SK-N-SH (cell line): ENCODE results near the gene TUBGCP5. TPM values are rescaled to one million over a fixed set of nuclear protein-coding genes. Genes with fewer than 3 reads are reported as not detected.

Experiments
- CTCF ChIA-PET: fragments of 300-600, 350-600 bp; formaldehyde crosslinking; extraction: SDS; loops from one replicate; lab custom pipeline; 2021; lab: Yijun Ruan, JAX
- POLR2A ChIA-PET: fragments of 350-600 bp; sonication (Branson Sonifier 250); formaldehyde crosslinking; extraction: SDS; loops from one replicate; lab custom pipeline; 2020; ENCODE audit warnings: antibody characterized with exemption, inconsistent platforms; lab: Yijun Ruan, JAX
- DNase-seq: peaks from one replicate; pipeline ENCODE4 v3.0.0; 2012
- H2AFZ ChIP-seq: fragments of 200-600 bp; sonication (generic); 2 replicates; pipeline ENCODE4 v1.8.1; 2016; ENCODE audit warnings: antibody characterized with exemption, mild to moderate bottlenecking, low read depth
- H3F3A ChIP-seq: fragments of 200-600 bp; sonication (generic); replicated peaks from 2 replicates; pipeline ENCODE3; 2016; ENCODE audit warnings: antibody characterized with exemption, mild to moderate bottlenecking; ENCODE audit not compliant: insufficient read depth
- H3K27ac ChIP-seq, 2 experiments: fragments of 200-500 bp in 1 of 2; fragments of 200-600 bp in 1 of 2; sonication (Bioruptor generic) in 1 of 2; sonication (generic), shearing (Covaris generic) in 1 of 2; 2 replicates each; pipeline versions ENCODE4 v1.5.1 to v1.6.1; 2014 to 2016; ENCODE audit warnings: low read depth in 2 of 2, inconsistent platforms in 1 of 2, low read length in 1 of 2, mild to moderate bottlenecking in 1 of 2, mixed read lengths in 1 of 2
- H3K27me3 ChIP-seq: fragments of 200-600 bp; sonication (generic), shearing (Covaris generic); 2 replicates; pipeline ENCODE4 v1.6.1; 2016; ENCODE audit warnings: mixed run types; ENCODE audit not compliant: insufficient read depth
- H3K36me3 ChIP-seq, 2 experiments: fragments of 200-500 bp in 1 of 2; fragments of 200-600 bp in 1 of 2; sonication (Bioruptor generic) in 1 of 2; sonication (generic) in 1 of 2; replicated peaks in 1 of 2; 2 replicates each; pipeline versions ENCODE3 to v1.5.1; 2014 to 2016; ENCODE audit warnings: low read length in 1 of 2, mild to moderate bottlenecking in 1 of 2; ENCODE audit not compliant: insufficient read depth in 2 of 2, control insufficient read depth in 1 of 2
- H3K4me1 ChIP-seq, 2 experiments: fragments of 200-500 bp in 1 of 2; fragments of 200-600 bp in 1 of 2; sonication (Bioruptor generic) in 1 of 2; sonication (generic), shearing (Covaris generic) in 1 of 2; 2 replicates each; pipeline versions ENCODE4 v1.5.1 to v1.6.1; 2014 to 2016; ENCODE audit warnings: low read depth in 1 of 2, low read length in 1 of 2, mixed run types in 1 of 2; ENCODE audit not compliant: insufficient read depth in 2 of 2, control insufficient read depth in 1 of 2
- H3K4me2 ChIP-seq: fragments of 200-600 bp; sonication (generic), shearing (Covaris generic); 2 replicates; pipeline ENCODE4 v1.6.1; 2017; ENCODE audit warnings: mixed run types
- H3K4me3 ChIP-seq, 2 experiments: fragments of 200-500 bp in 1 of 2; fragments of 200-600 bp in 1 of 2; sonication (Bioruptor generic) in 1 of 2; sonication (generic), shearing (Covaris generic) in 1 of 2; 2 replicates each; pipeline versions ENCODE4 v1.5.1 to v1.8.1; 2014 to 2016; ENCODE audit warnings: low read depth in 2 of 2, inconsistent platforms in 1 of 2, low read length in 1 of 2, mild to moderate bottlenecking in 1 of 2, mixed read lengths in 1 of 2, moderate library complexity in 1 of 2
- H3K79me2 ChIP-seq: fragments of 200-600 bp; sonication (generic); 2 replicates; pipeline ENCODE4 v1.8.1; 2017; ENCODE audit warnings: mild to moderate bottlenecking; ENCODE audit not compliant: insufficient read depth
- H3K9ac ChIP-seq: fragments of 200-600 bp; sonication (generic); 2 replicates; pipeline ENCODE4 v1.6.1; 2017; ENCODE audit warnings: mixed run types
- H3K9me2 ChIP-seq: fragments of 200-600 bp; sonication (generic); 2 replicates; pipeline ENCODE4 v1.6.1; 2017; ENCODE audit warnings: mixed run types
- H3K9me3 ChIP-seq: fragments of 200-600 bp; sonication (generic); 2 replicates; pipeline ENCODE4 v1.6.1; 2017; ENCODE audit warnings: mixed run types, mild to moderate bottlenecking, moderate library complexity
- H4K20me1 ChIP-seq: fragments of 200-600 bp; sonication (generic); 2 replicates; pipeline ENCODE4 v1.6.1; 2017; ENCODE audit warnings: mild to moderate bottlenecking, mixed run types; ENCODE audit not compliant: insufficient read depth
- EP300 ChIP-seq, 2 experiments: IDR thresholded peaks; 2 replicates each; pipeline versions ENCODE4 v1.4.0 to v1.6.1; 2012; ENCODE audit warnings: borderline replicate concordance in 1 of 2, low read depth in 1 of 2, low read length in 1 of 2
- EZH2phosphoT487 ChIP-seq: fragments of 200-600 bp; sonication (generic); IDR thresholded peaks from 2 replicates; pipeline ENCODE4 v1.6.1; 2017; ENCODE audit warnings: low read depth, mixed run types, mild to moderate bottlenecking, antibody characterized with exemption, moderate library complexity, borderline replicate concordance
- FOSL2 ChIP-seq: IDR thresholded peaks from 2 replicates; pipeline ENCODE4 v1.4.0; 2012; ENCODE audit warnings: low read depth, mild to moderate bottlenecking, moderate library complexity, borderline replicate concordance
- FOXM1 ChIP-seq: IDR thresholded peaks from 2 replicates; pipeline ENCODE4 v1.4.0; 2012; ENCODE audit warnings: low read depth, mild to moderate bottlenecking
- GABPA ChIP-seq: IDR thresholded peaks from 2 replicates; pipeline ENCODE4 v1.4.0; 2012; ENCODE audit warnings: low read depth, mild to moderate bottlenecking
- MXI1 ChIP-seq: IDR thresholded peaks from 2 replicates; pipeline ENCODE4 v1.6.1; 2012; ENCODE audit warnings: mild to moderate bottlenecking, low read depth, low read length, improper control_type of control experiment
- NFIC ChIP-seq: IDR thresholded peaks from 2 replicates; pipeline ENCODE4 v1.4.0; 2012; ENCODE audit warnings: borderline replicate concordance
- POLR2AphosphoS5 ChIP-seq: IDR thresholded peaks from 2 replicates; pipeline ENCODE4 v1.6.1; 2012; ENCODE audit warnings: low read depth, low read length
- RXRA ChIP-seq: IDR thresholded peaks from 2 replicates; pipeline ENCODE4 v1.4.0; 2012; ENCODE audit warnings: low read depth, mild to moderate bottlenecking, borderline replicate concordance
- SIN3A ChIP-seq: IDR thresholded peaks from 2 replicates; pipeline ENCODE4 v1.6.1; 2012; ENCODE audit warnings: low read depth, mild to moderate bottlenecking, low read length, moderate library complexity, borderline replicate concordance
- TEAD4 ChIP-seq: IDR thresholded peaks from 2 replicates; pipeline ENCODE4 v1.4.0; 2012; ENCODE audit warnings: mild to moderate bottlenecking, borderline replicate concordance; ENCODE audit not compliant: insufficient read depth
- YY1 ChIP-seq: IDR thresholded peaks from 2 replicates; pipeline ENCODE4 v1.4.0; 2012; ENCODE audit warnings: low read depth, mild to moderate bottlenecking
- WGBS: methylation state at CpG from one replicate; pipeline ENCODE4 v1.1.6; 2017; ENCODE audit warnings: low lambda C conversion rate; 5-methylcytosine and 5-hydroxymethylcytosine counted together
- polyA plus RNA-seq, 3 experiments: library from polyadenylated mRNA; depleted of rRNA; stranded (reverse); fragments of >200 nt; gene quantifications; 2 replicates each; pipeline ENCODE4 v1.2.3, GENCODE V29; 2012
- TF ChIP-seq, protein P1 (sequence below): IDR thresholded peaks from 2 replicates; pipeline ENCODE4; 2012
- TF ChIP-seq, protein P2 (sequence below): fragments of 200-600 bp; sonication (generic); IDR thresholded peaks from 2 replicates; pipeline ENCODE4 v1.6.1; 2017; ENCODE audit warnings: antibody characterized with exemption, mild to moderate bottlenecking, moderate library complexity
- TF ChIP-seq, protein P3 (sequence below): IDR thresholded peaks from 2 replicates; pipeline ENCODE4 v1.4.0; 2012; ENCODE audit warnings: low read depth

TUBGCP5 gene
- polyA plus RNA-seq, 1 of the 3 experiments (the other 2 are of a cell fraction): 8.7 TPM

DNA sequence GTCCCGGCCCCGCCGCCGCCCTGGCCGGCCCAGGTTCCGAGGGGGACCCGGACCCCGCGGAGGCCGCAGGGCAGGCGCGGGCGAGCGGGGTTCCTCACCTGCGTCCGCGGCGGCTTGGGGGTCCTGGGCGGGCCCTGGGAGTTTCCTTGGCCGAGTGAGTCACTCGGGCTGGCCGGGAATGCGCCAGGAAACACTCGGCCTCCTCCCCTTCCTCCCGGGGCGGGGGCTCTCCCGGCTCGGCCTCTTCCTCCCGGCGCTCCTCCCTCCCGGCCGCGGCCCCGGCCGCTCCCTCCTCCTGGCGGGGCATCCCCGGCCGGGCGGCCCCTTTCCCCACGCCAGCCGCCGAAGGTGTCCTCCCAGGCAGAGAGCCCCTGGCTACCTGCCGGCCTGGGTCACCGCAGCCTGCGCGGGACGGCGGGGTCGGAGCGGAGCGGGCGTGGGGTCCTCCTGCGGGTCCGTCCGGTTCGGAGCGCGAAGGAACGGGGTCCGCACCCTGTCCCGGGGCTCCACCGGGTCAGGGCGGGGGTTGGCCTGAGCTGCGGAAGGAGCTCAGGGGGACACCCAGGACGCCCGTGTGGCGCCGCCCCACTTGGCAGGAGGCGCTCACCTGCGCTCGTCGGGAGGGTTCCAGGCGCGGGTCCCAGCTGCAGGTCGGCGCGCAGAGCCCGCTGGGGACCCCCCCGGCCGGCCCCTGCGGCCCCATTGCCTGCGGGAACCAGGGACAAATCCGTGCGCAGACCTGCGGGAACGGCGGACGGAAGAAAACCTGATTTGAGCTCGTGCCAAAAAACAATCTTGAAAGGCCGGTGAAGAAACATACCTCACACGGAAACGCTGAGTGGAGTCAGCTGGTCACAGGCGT lies 58.9 kb downstream of the TUBGCP5 start, which contains the start of gene CYFIP1:
TSS of gene CYFIP1 (minus strand) at position 180 of the 862 bp plus-strand sequence. CDS start 33,083 bp downstream, outside the sequence.
- Histone ChIP-seq H4K20me1 (peaks cover 40% of the 10 kb centered on the region), H3K9me2 (no peaks in the 10 kb centered on the region), H3K9me3 (no peaks in the 10 kb centered on the region), H3K4me1 (peaks cover 0 to 6% of the 10 kb centered on the region in 2 experiments; a peak in 1 of 4 replicates), H3K27ac (peak within 1 kb of the TSS; percentile 30 to 58; a peak in 2 of 4 replicates), H3K4me3 (peak within 1 kb of the TSS; percentile 78 to 95), H2AFZ (peak within 1 kb of the TSS; percentile 61), H3F3A (peaks cover 16% of the 10 kb centered on the region), H3K36me3 (no peaks in the 10 kb centered on the region), H3K79me2 (peaks cover 45% of the 10 kb centered on the region), H3K4me2 (peak within 1 kb of the TSS; percentile 80), H3K9ac (peak within 1 kb of the TSS; percentile 79), H3K27me3 (no peaks in the 10 kb centered on the region)
- TF ChIP-seq YY1 (no peak), TEAD4 (peak; percentile 30; the same call in 1 of the 2 replicates), GABPA (peak; percentile 69), NFIC (peak; percentile 22), POLR2AphosphoS5 (peak; percentile 43; the same call in 1 of the 2 replicates), FOSL2 (peak; percentile 69)
- TF ChIP-seq, protein P1, sequence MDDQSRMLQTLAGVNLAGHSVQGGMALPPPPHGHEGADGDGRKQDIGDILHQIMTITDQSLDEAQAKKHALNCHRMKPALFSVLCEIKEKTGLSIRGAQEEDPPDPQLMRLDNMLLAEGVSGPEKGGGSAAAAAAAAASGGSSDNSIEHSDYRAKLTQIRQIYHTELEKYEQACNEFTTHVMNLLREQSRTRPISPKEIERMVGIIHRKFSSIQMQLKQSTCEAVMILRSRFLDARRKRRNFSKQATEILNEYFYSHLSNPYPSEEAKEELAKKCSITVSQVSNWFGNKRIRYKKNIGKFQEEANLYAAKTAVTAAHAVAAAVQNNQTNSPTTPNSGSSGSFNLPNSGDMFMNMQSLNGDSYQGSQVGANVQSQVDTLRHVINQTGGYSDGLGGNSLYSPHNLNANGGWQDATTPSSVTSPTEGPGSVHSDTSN: no peak
- TF ChIP-seq, protein P2, sequence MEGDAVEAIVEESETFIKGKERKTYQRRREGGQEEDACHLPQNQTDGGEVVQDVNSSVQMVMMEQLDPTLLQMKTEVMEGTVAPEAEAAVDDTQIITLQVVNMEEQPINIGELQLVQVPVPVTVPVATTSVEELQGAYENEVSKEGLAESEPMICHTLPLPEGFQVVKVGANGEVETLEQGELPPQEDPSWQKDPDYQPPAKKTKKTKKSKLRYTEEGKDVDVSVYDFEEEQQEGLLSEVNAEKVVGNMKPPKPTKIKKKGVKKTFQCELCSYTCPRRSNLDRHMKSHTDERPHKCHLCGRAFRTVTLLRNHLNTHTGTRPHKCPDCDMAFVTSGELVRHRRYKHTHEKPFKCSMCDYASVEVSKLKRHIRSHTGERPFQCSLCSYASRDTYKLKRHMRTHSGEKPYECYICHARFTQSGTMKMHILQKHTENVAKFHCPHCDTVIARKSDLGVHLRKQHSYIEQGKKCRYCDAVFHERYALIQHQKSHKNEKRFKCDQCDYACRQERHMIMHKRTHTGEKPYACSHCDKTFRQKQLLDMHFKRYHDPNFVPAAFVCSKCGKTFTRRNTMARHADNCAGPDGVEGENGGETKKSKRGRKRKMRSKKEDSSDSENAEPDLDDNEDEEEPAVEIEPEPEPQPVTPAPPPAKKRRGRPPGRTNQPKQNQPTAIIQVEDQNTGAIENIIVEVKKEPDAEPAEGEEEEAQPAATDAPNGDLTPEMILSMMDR: no peak; the same call in 1 of the 2 replicates
- DNase-seq: peak; percentile 95
- CTCF ChIA-PET: interaction anchor here (0.5 to 1.6 kb wide), 5 partner anchors 12 to 140 kb away, joined by 3 to 6 read pairs (median 3); no protein-coding TSS in a partner anchor
- POLR2A ChIA-PET: no interaction called here
- 2% methylated on average over 18 of the region's 93 CpGs for WGBS

DNA sequence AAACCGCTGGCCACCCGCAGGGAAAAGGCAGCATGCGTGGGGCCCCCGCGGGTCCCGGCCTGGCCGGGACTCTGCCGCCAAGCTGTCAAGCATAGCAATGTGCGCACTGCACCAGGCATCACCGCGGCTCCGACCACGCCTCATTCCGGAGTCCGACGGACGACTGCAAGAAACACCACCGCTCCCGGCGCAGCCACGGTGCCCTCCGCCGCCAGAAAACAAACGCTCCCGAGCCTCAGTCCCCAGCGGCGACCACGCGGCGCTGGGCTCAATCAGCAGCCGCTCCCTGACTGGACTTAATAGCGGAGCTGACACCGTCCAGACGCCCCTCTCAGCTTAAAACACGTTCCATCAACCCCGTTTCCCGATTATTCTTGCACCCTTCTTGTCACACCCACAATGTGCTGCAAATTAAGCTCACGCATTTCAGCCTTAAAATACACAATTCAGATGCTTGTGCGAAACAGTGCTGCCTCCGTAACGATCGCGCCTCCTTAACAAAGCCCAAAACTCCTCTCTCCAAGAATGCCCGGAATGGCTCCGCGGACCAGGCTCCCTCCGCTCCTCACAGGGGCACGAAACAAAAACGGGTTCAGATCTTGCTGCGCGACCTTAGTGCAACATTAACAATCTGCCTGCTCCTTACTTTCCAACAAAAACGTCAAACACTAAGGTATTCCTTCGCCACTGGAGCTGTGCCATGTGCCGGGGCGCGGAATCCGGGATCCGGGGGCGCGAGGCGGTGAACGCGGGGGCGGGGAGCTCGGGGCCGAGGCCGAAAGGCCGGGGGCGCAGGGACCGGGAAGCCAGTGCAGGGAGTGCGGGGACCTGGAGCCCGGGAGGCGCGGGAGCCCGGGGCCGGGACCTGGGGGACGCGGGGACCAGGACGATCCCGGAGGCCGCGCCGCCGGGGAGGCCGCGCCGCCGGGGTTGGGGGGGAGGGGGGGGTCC lies 59.9 kb downstream of the TUBGCP5 start:
- peaks cover 0 to 6% of the 10 kb centered on the region in 2 experiments; a peak in 1 of 4 replicates for H3K4me1 ChIP-seq
- ChIA-PET CTCF (interaction anchor here (0.7 to 1.6 kb wide), 5 partner anchors 11 to 60 kb away, joined by 3 to 4 read pairs (median 3); partner anchors contain the start of gene TUBGCP5), POLR2A (interaction anchor here (1.2 to 1.3 kb wide), 2 partner anchors 15 to 60 kb away, joined by 3 to 4 read pairs; partner anchors contain the start of gene TUBGCP5)
- no peaks in the 10 kb centered on the region for H3K27me3 ChIP-seq
- H2AFZ ChIP-seq: peak overlapping the region; percentile 44; the same call in 1 of the 2 replicates
- H3K9me2 ChIP-seq: no peaks in the 10 kb centered on the region
- 3% methylated on average over 42 of the region's 88 CpGs for WGBS
- no peak for TF ChIP-seq FOSL2
- TF ChIP-seq, protein P3, sequence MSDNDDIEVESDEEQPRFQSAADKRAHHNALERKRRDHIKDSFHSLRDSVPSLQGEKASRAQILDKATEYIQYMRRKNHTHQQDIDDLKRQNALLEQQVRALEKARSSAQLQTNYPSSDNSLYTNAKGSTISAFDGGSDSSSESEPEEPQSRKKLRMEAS: peak; percentile 84
- no peak for TF ChIP-seq FOXM1
- TF ChIP-seq NFIC: no peak
- no peak for TF ChIP-seq EP300 (IDR thresholded peaks at IDR 0.05; ENCODE audit: borderline replicate concordance in 1 of 2, low read depth in 1 of 2, low read length in 1 of 2)
- peak; percentile 89 for TF ChIP-seq MXI1
- no peak for TF ChIP-seq GABPA
- no peak for TF ChIP-seq EZH2phosphoT487
- no peak for TF ChIP-seq RXRA
- TF ChIP-seq SIN3A: 0 out of 2 replicates have a peak, but pooled peaks have one; percentile 67
- TF ChIP-seq, all 33 proteins: peak for 3
- peak; percentile 81 for DNase-seq
- Histone ChIP-seq H3K9me3 (no peaks in the 10 kb centered on the region), H3K36me3 (no peaks in the 10 kb centered on the region), H3K27ac (peak overlapping the region; percentile 30 to 58; a peak in 2 of 4 replicates), H3K4me2 (peak overlapping the region; percentile 80), H3K4me3 (peak overlapping the region; percentile 78 to 95), H4K20me1 (peaks cover 49% of the 10 kb centered on the region), H3K9ac (peak overlapping the region; percentile 79), H3K79me2 (peaks cover 54% of the 10 kb centered on the region), H3F3A (peaks cover 13% of the 10 kb centered on the region)
